Liver (tissue), 2 donors: ENCODE data around the gene GDF11.

Source experiments
- GABPA ChIP-seq, 2 donors: IDR thresholded peaks in 1 of 2; conservative IDR thresholded peaks in 1 of 2; 2 replicates each; pipeline ENCODE4 v1.6.1; 2016; ENCODE audit warnings: antibody characterized with exemption in 2 of 2, mild to moderate bottlenecking in 1 of 2, moderate library complexity in 1 of 2
- REST ChIP-seq: IDR thresholded peaks from 2 replicates; pipeline ENCODE4 v1.6.1; 2016; ENCODE audit warnings: antibody characterized with exemption, mild to moderate bottlenecking
- donor health status: healthy.

- TF ChIP-seq REST (no peak), GABPA (IDR thresholded peaks at IDR 0.05 in 1 of 2, conservative IDR thresholded peaks at IDR 0.05 in 1 of 2) (no peak)
Measured at GRCh38 chr12:55711786-55712553, 31.0 kb upstream of the GDF11 start.
